Endothelial cell of umbilical vein (primary cell): ENCODE measurements around the gene EMC6. TPM values are rescaled to one million over a fixed set of nuclear protein-coding genes. Genes with fewer than 3 reads are reported as not detected.

Experiments used
- BruUV-seq: library from RNA; stranded (reverse); fragments of 400-500 nt; replicated peaks from 2 replicates; lab custom pipeline; 2021; lab: Mats Ljungman, UMichigan
- CTCF ChIA-PET: fragments of 300-600, 350-600 bp; sonication (Branson Sonifier 250); formaldehyde crosslinking; loops from one replicate; lab custom pipeline; 2021; ENCODE audit warnings: antibody characterized with exemption, inconsistent platforms; lab: Charles Lee
- POLR2A ChIA-PET: fragments of 300-600, 350-600 bp; sonication (Branson Sonifier 250); formaldehyde crosslinking; loops from one replicate; lab custom pipeline; 2021; ENCODE audit warnings: antibody characterized with exemption, inconsistent platforms; lab: Charles Lee
- DNase-seq: peaks from one replicate; pipeline ENCODE4 v3.0.0-alpha.2; 2011; ENCODE audit warnings: low read depth, low spot score
- FAIRE-seq: peaks from 2 replicates; lab custom pipeline; 2011; peaks lifted over from hg19 to GRCh38; lab: Jason Lieb, UNC
- H2AFZ ChIP-seq: 2 replicates; pipeline ENCODE4 v1.6.0; 2012; ENCODE audit warnings: low read depth, low read length, control low read depth, inconsistent platforms
- H3K27ac ChIP-seq: 2 replicates; pipeline ENCODE4 v1.5.1; 2011; ENCODE audit warnings: low read depth, mild to moderate bottlenecking, control low read depth, low read length, moderate library complexity; ENCODE audit not compliant: insufficient read depth
- H3K27me3 ChIP-seq, 2 experiments: 2 replicates each; pipeline versions ENCODE4 v1.6.0 to v1.6.1; 2011; ENCODE audit warnings: low read length in 2 of 2, mixed read lengths in 1 of 2; ENCODE audit not compliant: control insufficient read depth in 2 of 2, insufficient read depth in 2 of 2
- H3K36me3 ChIP-seq, 2 experiments: 2 replicates in 1 of 2; 3 replicates in 1 of 2; pipeline ENCODE4 v1.5.1; 2011; ENCODE audit warnings: low read length in 2 of 2, mild to moderate bottlenecking in 1 of 2, moderate library complexity in 1 of 2; ENCODE audit not compliant: control insufficient read depth in 2 of 2, insufficient read depth in 2 of 2; ENCODE audit errors: extremely low read depth in 1 of 2
- H3K4me1 ChIP-seq: 3 replicates; pipeline ENCODE4 v1.5.1; 2011; ENCODE audit warnings: mild to moderate bottlenecking, low read length; ENCODE audit not compliant: control insufficient read depth, insufficient read depth; ENCODE audit errors: extremely low read depth
- H3K4me2 ChIP-seq: 2 replicates; pipeline ENCODE4 v1.6.1; 2011; ENCODE audit warnings: low read length, control low read depth, mixed read lengths; ENCODE audit not compliant: insufficient read depth
- H3K4me3 ChIP-seq, 3 experiments: fragments of 200-600 bp in 1 of 3; sonication (generic), shearing (Covaris generic) in 1 of 3; replicated peaks in 1 of 3; 2 replicates each; pipeline ENCODE4 v1.5.1; 2011 to 2016; ENCODE audit warnings: control low read depth in 3 of 3, low read length in 3 of 3, mild to moderate bottlenecking in 2 of 3, inconsistent platforms in 1 of 3, low read depth in 1 of 3, moderate library complexity in 1 of 3; ENCODE audit not compliant: insufficient read depth in 1 of 3
- H3K79me2 ChIP-seq: 2 replicates; pipeline ENCODE4 v1.6.0; 2012; ENCODE audit warnings: low read length, inconsistent platforms; ENCODE audit not compliant: control insufficient read depth, insufficient read depth
- H3K9ac ChIP-seq: replicated peaks from 2 replicates; pipeline ENCODE3; 2011; ENCODE audit warnings: low read length, control low read depth; ENCODE audit not compliant: insufficient read depth; ENCODE audit errors: extremely low read depth
- H3K9me1 ChIP-seq: replicated peaks from 3 replicates; pipeline ENCODE4 v1.6.0; 2011; ENCODE audit warnings: mild to moderate bottlenecking, low read length; ENCODE audit not compliant: control insufficient read depth, insufficient read depth; ENCODE audit errors: extremely low read depth
- H3K9me3 ChIP-seq: replicated peaks from 2 replicates; pipeline ENCODE4 v1.5.1; 2012; ENCODE audit warnings: low read length, inconsistent platforms; ENCODE audit not compliant: control insufficient read depth, insufficient read depth
- H4K20me1 ChIP-seq: replicated peaks from 2 replicates; pipeline ENCODE3; 2011; ENCODE audit warnings: mild to moderate bottlenecking, low read length; ENCODE audit not compliant: control insufficient read depth, insufficient read depth; ENCODE audit errors: extremely low read depth
- CTCF ChIP-seq, 2 donors: IDR thresholded peaks; 1 replicate in 1 of 2; 2 replicates in 1 of 2; pipeline ENCODE4 v1.5.1; 2011; ENCODE audit warnings: low read length in 2 of 2, mild to moderate bottlenecking in 2 of 2, moderate library complexity in 2 of 2, control low read depth in 1 of 2, inconsistent platforms in 1 of 2, low read depth in 1 of 2; ENCODE audit not compliant: insufficient read depth in 1 of 2; ENCODE audit errors: extremely low read depth in 1 of 2
- EZH2 ChIP-seq: IDR thresholded peaks from 2 replicates; pipeline ENCODE4 v1.6.1; 2012; ENCODE audit warnings: borderline replicate concordance, low read depth, mild to moderate bottlenecking, moderate library complexity, low read length, inconsistent platforms; ENCODE audit not compliant: severe bottlenecking
- FOS ChIP-seq: IDR thresholded peaks from 2 replicates; pipeline ENCODE4 v1.6.1; 2011; ENCODE audit warnings: mild to moderate bottlenecking, low read length, moderate library complexity, borderline replicate concordance; ENCODE audit not compliant: insufficient read depth
- GATA2 ChIP-seq: IDR thresholded peaks from 2 replicates; pipeline ENCODE4 v1.7.0; 2011; ENCODE audit warnings: low read depth, mild to moderate bottlenecking, moderate library complexity, mixed read lengths, low read length; ENCODE audit not compliant: insufficient read length, insufficient read depth
- JUN ChIP-seq: IDR thresholded peaks from 2 replicates; pipeline ENCODE4 v1.6.1; 2011; ENCODE audit warnings: borderline replicate concordance, low read depth; ENCODE audit not compliant: insufficient read length, insufficient read depth
- MAX ChIP-seq: IDR thresholded peaks from 2 replicates; pipeline ENCODE4 v1.6.1; 2011; ENCODE audit not compliant: insufficient read depth, insufficient read length
- MYC ChIP-seq: IDR thresholded peaks from one replicate; pipeline ENCODE4 v1.6.1; 2011; ENCODE audit warnings: mild to moderate bottlenecking, low read depth, low read length
- POLR2A ChIP-seq: IDR thresholded peaks from 2 replicates; pipeline ENCODE4 v1.6.1; 2012; ENCODE audit warnings: low read depth, mild to moderate bottlenecking, control low read depth, low read length
- POLR2AphosphoS5 ChIP-seq: IDR thresholded peaks from 2 replicates; pipeline ENCODE4 v1.6.1; 2012; ENCODE audit warnings: low read depth, mild to moderate bottlenecking, control low read depth, low read length, moderate library complexity; ENCODE audit not compliant: insufficient read depth
- dilution Hi-C: fragments of 300-500 bp; cut with MboI; formaldehyde crosslinking; loops from one replicate; pipeline ENCODE4 v1.15.0; 2019; ENCODE audit warnings: low sequenced_read_pairs; ENCODE audit not compliant: extremely low pct_ligation_motif_present
- intact Hi-C: fragments of 100-400 bp; cut with micrococcal nuclease; formaldehyde crosslinking; loops from one replicate; pipeline ENCODE4 v1.10.0; 2022
- polyA plus RNA-seq, 4 experiments: library from polyadenylated mRNA; depleted of rRNA in 3 of 4; stranded (reverse) in 3 of 4; unstranded in 1 of 4; fragments of >200 nt; gene quantifications; 2 replicates each; pipeline versions ENCODE4 v1.2.1 to v1.2.3, GENCODE V29; 2011 to 2012; ENCODE audit warnings: missing spikeins in 1 of 4
- total RNA-seq: library from RNA; stranded (reverse); gene quantifications from 2 replicates; pipeline ENCODE4 v1.2.3, GENCODE V29; 2021

EMC6 gene
- total and polyA plus RNA-seq, 2 donors (not counting 3 experiments of a cell fraction or from before 2014, with no cell fraction given), result 54.0 to 105 TPM

DNA sequence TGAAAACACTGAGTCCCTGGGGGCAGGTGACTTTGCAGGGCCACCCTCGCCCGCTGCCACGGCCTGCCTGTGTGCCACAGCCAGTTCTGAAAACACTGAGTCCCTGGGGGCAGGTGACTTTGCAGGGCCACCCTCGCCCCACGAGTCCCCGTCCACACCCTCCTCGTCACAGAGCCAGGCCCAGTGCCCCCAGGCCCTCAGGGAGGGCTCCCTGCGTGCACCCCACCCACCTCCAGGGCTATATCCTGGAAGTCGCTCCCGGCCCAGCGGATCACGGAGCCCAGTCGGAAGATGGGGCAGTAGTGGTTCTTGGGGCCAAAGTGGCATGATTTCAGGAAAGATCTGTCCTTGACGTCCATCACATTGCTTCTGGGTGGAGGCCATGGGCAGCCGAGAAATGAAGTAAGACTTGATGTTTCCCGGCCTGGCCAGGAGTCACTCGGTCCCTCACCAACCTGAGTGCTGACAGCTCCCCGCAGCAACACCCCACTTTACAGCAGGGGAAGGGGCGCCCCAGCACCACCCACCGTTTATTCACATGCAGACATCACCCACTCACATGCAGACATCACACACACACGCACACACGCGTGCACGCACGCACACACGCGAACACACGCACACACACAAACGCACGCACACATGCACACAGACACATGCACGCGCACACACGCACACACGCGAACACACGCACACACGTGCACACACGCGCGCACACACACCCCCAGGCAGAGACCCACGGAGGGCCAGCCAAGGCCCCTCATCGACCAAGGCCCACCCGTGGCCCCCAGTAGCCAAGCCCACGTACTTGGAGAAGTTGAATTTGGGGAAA, 20.9 kb downstream of the EMC6 start:
- no peaks in the 10 kb centered on the region for H3K36me3 ChIP-seq
- H3K4me3 ChIP-seq, result no peak overlapping the region
- no peak overlapping the region for H3K27ac ChIP-seq
- H3K9me3 ChIP-seq, result no peaks in the 10 kb centered on the region
- BruUV-seq, result no TSS peak
- H4K20me1 ChIP-seq, result no peaks in the 10 kb centered on the region
- dilution Hi-C loops, result no loop called here
- TF ChIP-seq MYC (no peak), EZH2 (no peak), POLR2A (no peak), FOS (no peak), POLR2AphosphoS5 (no peak), JUN (no peak), GATA2 (no peak), MAX (no peak), CTCF (IDR thresholded peaks at IDR 0.05; ENCODE audit: extremely low read depth in 1 of 2, insufficient read depth in 1 of 2, low read depth in 1 of 2, low read length in 2 of 2) (no peak)
- no peak overlapping the region for H3K9ac ChIP-seq
- ChIA-PET POLR2A (no interaction called here), CTCF (no interaction called here)
- no peak overlapping the region for H2AFZ ChIP-seq
- FAIRE-seq (no peak), DNase-seq (no peak)
- H3K4me2 ChIP-seq, result no peak overlapping the region
- intact Hi-C loops, result no loop called here
- H3K9me1 ChIP-seq, result no peaks in the 10 kb centered on the region
- H3K27me3 ChIP-seq, result peaks cover 2 to 4% of the 10 kb centered on the region in 2 experiments
- H3K4me1 ChIP-seq, result no peaks in the 10 kb centered on the region
- no peaks in the 10 kb centered on the region for H3K79me2 ChIP-seq
